Osteocyte (in vitro differentiated cells): ENCODE results near the gene GOLGA1. TPM values are rescaled to one million over a fixed set of nuclear protein-coding genes. Genes with fewer than 3 reads are reported as not detected.

Experiments
- DNase-seq: peaks from one replicate; pipeline ENCODE4 v3.0.0; 2021; ENCODE audit warnings: mixed read lengths; ENCODE audit not compliant: unreplicated experiment; ENCODE audit errors: extremely low spot score
- H3K27ac Mint-ChIP-seq: one replicate; pipeline ENCODE4 v1.8.0; 2021; ENCODE audit warnings: mild to moderate bottlenecking, mixed read lengths; ENCODE audit not compliant: unreplicated experiment
- H3K27me3 Mint-ChIP-seq: one replicate; pipeline ENCODE4 v1.8.0; 2021; ENCODE audit warnings: mixed read lengths; ENCODE audit not compliant: unreplicated experiment
- H3K36me3 Mint-ChIP-seq: one replicate; pipeline ENCODE4 v1.8.0; 2021; ENCODE audit warnings: mixed read lengths; ENCODE audit not compliant: unreplicated experiment
- H3K4me1 Mint-ChIP-seq: one replicate; pipeline ENCODE4 v1.8.0; 2021; ENCODE audit warnings: mixed read lengths; ENCODE audit not compliant: unreplicated experiment
- H3K4me3 Mint-ChIP-seq: one replicate; pipeline ENCODE4 v1.8.0; 2021; ENCODE audit warnings: mild to moderate bottlenecking, moderate library complexity, mixed read lengths; ENCODE audit not compliant: unreplicated experiment
- H3K9me3 Mint-ChIP-seq: one replicate; pipeline ENCODE4 v1.8.0; 2021; ENCODE audit warnings: mixed read lengths; ENCODE audit not compliant: unreplicated experiment
- CTCF ChIP-seq: fragments of 200-600 bp; sonication (generic); IDR thresholded peaks from 2 replicates; pipeline ENCODE4 v1.5.0; 2021; ENCODE audit warnings: antibody characterized with exemption, mild to moderate bottlenecking, moderate library complexity
- total RNA-seq: library from RNA; stranded (reverse); gene quantifications from 2 replicates; pipeline ENCODE4 v1.2.1, GENCODE V29; 2021

GOLGA1 gene
- total RNA-seq, 1 donor from 2014 or later, result 22.4 TPM

DNA sequence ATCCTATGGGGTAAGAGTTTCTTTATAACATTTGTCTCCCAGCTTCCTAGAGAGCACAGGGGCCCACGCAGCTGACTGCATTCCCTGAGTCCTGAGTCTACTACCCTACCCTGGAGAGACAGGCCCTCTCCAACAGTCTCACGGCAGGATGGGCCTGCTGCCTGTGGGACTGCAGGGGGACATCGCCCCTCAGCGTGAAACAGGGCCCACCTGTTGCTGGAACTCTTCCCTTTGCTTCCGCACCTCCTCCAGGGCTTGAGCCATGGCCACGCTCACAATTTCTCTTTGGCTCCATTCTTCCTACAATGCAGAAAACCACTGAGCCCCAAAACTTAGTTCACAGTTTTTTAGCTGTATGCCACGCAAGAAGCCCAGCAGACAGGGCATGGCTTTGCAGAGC is 50.7 kb downstream of the GOLGA1 start:
- TF ChIP-seq CTCF, result no peak
- Mint-ChIP-seq H3K4me3 (no peak overlapping the region), H3K9me3 (no peaks in the 10 kb centered on the region), H3K27me3 (no peaks in the 10 kb centered on the region), H3K27ac (no peak overlapping the region), H3K4me1 (no peaks in the 10 kb centered on the region), H3K36me3 (peaks cover 40% of the 10 kb centered on the region)
- DNase-seq, result no peak

DNA sequence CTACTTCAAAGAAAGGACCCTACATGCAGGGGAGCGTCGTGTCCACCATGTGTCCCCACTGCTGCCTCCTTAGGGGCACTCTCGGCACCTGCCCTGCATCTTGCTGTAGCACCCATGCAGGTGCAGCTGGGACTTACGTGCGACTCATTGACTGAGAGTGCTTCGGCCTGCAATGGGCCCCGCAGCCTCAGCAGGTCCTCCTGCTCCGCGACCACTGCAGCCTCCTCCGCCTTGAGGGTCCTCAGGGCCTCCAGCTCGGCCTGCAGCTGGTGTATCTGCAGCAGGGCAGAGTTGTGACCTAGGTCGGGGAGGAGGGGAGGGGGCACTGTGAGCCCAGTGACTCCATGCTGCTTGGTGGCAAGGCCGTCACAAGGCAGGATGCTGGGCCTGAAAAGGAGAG is 51.9 kb downstream of the GOLGA1 start:
- H3K4me3 Mint-ChIP-seq, result no peak overlapping the region
- H3K4me1 Mint-ChIP-seq, result no peaks in the 10 kb centered on the region
- TF ChIP-seq CTCF, result no peak
- DNase-seq, result no peak
- H3K36me3 Mint-ChIP-seq, result peaks cover 46% of the 10 kb centered on the region
- no peaks in the 10 kb centered on the region for H3K27me3 Mint-ChIP-seq
- no peak overlapping the region for H3K27ac Mint-ChIP-seq
- no peaks in the 10 kb centered on the region for H3K9me3 Mint-ChIP-seq

DNA sequence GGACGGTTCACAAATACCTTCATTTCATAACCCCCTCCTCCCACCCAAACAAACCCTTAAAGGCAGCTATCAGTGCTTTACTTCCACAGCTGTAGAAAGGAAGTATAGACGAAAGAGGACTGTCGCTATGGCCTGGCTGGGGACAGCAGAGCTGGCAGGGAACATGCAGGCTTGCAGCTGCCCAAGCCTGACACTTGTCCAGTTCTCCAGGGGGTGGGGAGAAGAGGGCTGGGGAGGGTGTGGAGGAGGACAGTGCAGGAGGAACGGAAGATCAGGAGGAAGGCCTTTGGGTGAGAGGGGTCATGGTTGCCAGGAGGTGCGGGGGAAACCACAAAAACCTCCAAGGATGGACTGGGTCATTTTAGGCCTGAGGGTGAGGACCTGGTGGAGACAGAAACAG is 53.1 kb downstream of the GOLGA1 start:
- Mint-ChIP-seq H3K27me3 (no peaks in the 10 kb centered on the region), H3K36me3 (peaks cover 44% of the 10 kb centered on the region), H3K4me1 (no peaks in the 10 kb centered on the region), H3K9me3 (no peaks in the 10 kb centered on the region), H3K4me3 (no peak overlapping the region), H3K27ac (no peak overlapping the region)
- no peak for DNase-seq
- TF ChIP-seq CTCF, result no peak

- DNase-seq, result no peak
- H3K27me3 Mint-ChIP-seq, result no peaks in the 10 kb centered on the region
- H3K9me3 Mint-ChIP-seq, result no peaks in the 10 kb centered on the region
- H3K36me3 Mint-ChIP-seq, result peaks cover 44% of the 10 kb centered on the region
- no peak overlapping the region for H3K4me3 Mint-ChIP-seq
- H3K4me1 Mint-ChIP-seq, result no peaks in the 10 kb centered on the region
- TF ChIP-seq CTCF, result no peak
- no peak overlapping the region for H3K27ac Mint-ChIP-seq
Observed at GRCh38 chr9:124886866-124887492, 53.9 kb downstream of the GOLGA1 start.

DNA sequence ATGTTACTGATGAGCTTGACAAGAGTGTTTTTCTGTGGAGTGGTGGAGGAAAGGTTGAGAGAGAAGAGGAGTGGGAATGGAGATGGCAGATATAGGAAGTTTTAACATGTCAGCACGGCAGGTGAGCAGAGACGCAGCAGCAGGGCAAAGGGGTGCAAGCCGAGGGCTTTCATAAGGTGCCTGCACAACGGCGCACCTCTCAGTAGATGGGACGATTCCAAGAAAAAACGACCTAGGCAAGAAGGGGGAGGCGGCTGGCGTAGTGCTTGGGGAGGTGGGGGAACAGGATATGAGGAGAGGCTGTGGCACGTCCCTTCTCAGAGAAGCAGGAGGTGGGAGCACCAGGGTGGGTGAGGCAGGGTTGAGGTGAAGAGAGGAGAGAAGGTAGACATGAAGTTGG is 54.4 kb downstream of the GOLGA1 start:
- DNase-seq, result no peak
- no peaks in the 10 kb centered on the region for H3K4me1 Mint-ChIP-seq
- TF ChIP-seq CTCF, result no peak
- H3K4me3 Mint-ChIP-seq, result no peak overlapping the region
- H3K27me3 Mint-ChIP-seq, result no peaks in the 10 kb centered on the region
- peaks cover 46% of the 10 kb centered on the region for H3K36me3 Mint-ChIP-seq
- H3K27ac Mint-ChIP-seq, result no peak overlapping the region
- no peaks in the 10 kb centered on the region for H3K9me3 Mint-ChIP-seq
